Lung (tissue), 12 donors: ENCODE results near the gene PRDM5. TPM values are rescaled to one million over a fixed set of nuclear protein-coding genes. Genes with fewer than 3 reads are reported as not detected.

Source experiments
- ATAC-seq: fragments of 200-7000 bp; cut with Tn5 transposase; one replicate; pipeline ENCODE4 v1.9.1; 2020; ENCODE audit warnings: moderate number of reproducible peaks; ENCODE audit not compliant: insufficient read depth, low FRiP score
- DNase-seq, 3 donors: peaks; one replicate each; pipeline ENCODE4 v3.0.0-alpha.2; 2013 to 2017
- H3K27ac ChIP-seq, 2 donors: one replicate each; pipeline ENCODE4 v1.5.1; 2013; ENCODE audit warnings: mild to moderate bottlenecking in 2 of 2, moderate library complexity in 2 of 2, control low read depth in 1 of 2, inconsistent platforms in 1 of 2, low read depth in 1 of 2, low read length in 1 of 2
- H3K27me3 ChIP-seq, 3 donors: one replicate each; pipeline ENCODE4 v1.5.1; 2013; ENCODE audit warnings: low read length in 2 of 3; ENCODE audit not compliant: control insufficient read depth in 3 of 3, insufficient read depth in 3 of 3
- H3K36me3 ChIP-seq, 4 donors: one replicate each; pipeline ENCODE4 v1.5.1; 2013; ENCODE audit warnings: low read length in 4 of 4, mild to moderate bottlenecking in 1 of 4, moderate library complexity in 1 of 4; ENCODE audit not compliant: control insufficient read depth in 4 of 4, insufficient read depth in 4 of 4
- H3K4me1 ChIP-seq, 5 donors: one replicate each; pipeline ENCODE4 v1.5.1; 2013; ENCODE audit warnings: low read length in 5 of 5, mild to moderate bottlenecking in 2 of 5, moderate library complexity in 1 of 5; ENCODE audit not compliant: control insufficient read depth in 5 of 5, insufficient read depth in 5 of 5
- H3K4me3 ChIP-seq: one replicate; pipeline ENCODE4 v1.5.1; 2013; ENCODE audit warnings: mild to moderate bottlenecking, control low read depth, moderate library complexity
- H3K9ac ChIP-seq, 2 donors: one replicate each; pipeline ENCODE4 v1.5.1; 2013; ENCODE audit warnings: low read length in 2 of 2, control low read depth in 1 of 2; ENCODE audit not compliant: insufficient read depth in 1 of 2
- H3K9me3 ChIP-seq, 4 donors: one replicate each; pipeline ENCODE4 v1.5.1; 2013; ENCODE audit warnings: low read length in 3 of 4, mild to moderate bottlenecking in 1 of 4, moderate library complexity in 1 of 4; ENCODE audit not compliant: control insufficient read depth in 4 of 4, insufficient read depth in 3 of 4
- WGBS, 2 donors: extraction: QIAGEN DNeasy Blood & Tissue Kit; methylation state at CpG; one replicate each; pipeline ENCODE4 v1.1.7; 2013; 5-methylcytosine and 5-hydroxymethylcytosine counted together
- polyA plus RNA-seq, 2 donors: library from polyadenylated mRNA; stranded (reverse); fragments of 200-250 nt; gene quantifications; one replicate each; pipeline ENCODE4 v1.2.1, GENCODE V29; 2013
- total RNA-seq, 2 donors: library from RNA; depleted of rRNA in 1 of 2; stranded (reverse); fragments of >200 nt in 1 of 2; gene quantifications; one replicate each; pipeline ENCODE4 v1.2.1, GENCODE V29; 2014 to 2021
- TF ChIP-seq, protein P1 (sequence below): IDR thresholded peaks from 2 replicates; pipeline ENCODE4 v1.5.1; 2012; ENCODE audit warnings: mild to moderate bottlenecking; ENCODE audit errors: control extremely low read depth, extremely low read depth
- donor health status: control.
- donor health status: control.
- donor health status: Bipolar disorder and iron deficiency.
- donor health status: healthy.
- donor health status: DM: yes; HTN: yes; CAD: no.

The PRDM5 gene
- total and polyA plus RNA-seq, 4 donors: 3.0 to 57.6 (median 9.2) TPM

DNA sequence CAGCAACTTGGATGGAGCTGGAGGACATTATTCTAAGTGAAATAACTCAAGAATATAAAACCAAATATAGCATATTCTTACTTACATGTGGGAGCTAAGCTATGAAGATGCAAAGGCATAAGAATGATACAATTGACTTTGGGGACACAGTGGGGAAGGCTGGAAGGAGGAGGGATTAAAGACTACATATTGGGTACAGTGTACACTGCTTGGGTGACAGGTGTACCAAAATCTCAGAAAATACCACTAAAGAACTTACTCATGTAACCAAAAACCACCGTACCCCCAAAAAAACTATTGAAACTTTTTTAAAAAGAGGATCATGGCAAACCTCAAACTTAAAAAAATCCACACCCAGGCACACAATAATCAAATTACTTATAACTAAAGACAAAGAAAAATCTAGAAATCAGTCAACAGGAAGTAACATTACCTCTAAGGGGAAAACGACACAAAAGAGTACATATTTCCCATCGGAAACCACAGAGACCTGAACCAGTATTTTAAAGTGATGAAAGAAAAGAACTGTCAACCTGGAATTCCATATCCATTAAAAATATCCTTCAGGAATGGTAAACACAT, 241.8 kb downstream of the PRDM5 start:
- TF ChIP-seq, protein P1, sequence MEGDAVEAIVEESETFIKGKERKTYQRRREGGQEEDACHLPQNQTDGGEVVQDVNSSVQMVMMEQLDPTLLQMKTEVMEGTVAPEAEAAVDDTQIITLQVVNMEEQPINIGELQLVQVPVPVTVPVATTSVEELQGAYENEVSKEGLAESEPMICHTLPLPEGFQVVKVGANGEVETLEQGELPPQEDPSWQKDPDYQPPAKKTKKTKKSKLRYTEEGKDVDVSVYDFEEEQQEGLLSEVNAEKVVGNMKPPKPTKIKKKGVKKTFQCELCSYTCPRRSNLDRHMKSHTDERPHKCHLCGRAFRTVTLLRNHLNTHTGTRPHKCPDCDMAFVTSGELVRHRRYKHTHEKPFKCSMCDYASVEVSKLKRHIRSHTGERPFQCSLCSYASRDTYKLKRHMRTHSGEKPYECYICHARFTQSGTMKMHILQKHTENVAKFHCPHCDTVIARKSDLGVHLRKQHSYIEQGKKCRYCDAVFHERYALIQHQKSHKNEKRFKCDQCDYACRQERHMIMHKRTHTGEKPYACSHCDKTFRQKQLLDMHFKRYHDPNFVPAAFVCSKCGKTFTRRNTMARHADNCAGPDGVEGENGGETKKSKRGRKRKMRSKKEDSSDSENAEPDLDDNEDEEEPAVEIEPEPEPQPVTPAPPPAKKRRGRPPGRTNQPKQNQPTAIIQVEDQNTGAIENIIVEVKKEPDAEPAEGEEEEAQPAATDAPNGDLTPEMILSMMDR: no peak
- WGBS, 2 donors: 88% methylated on average over 3 of the region's 3 CpGs
- ATAC-seq (no peak), DNase-seq (no peak)
- Histone ChIP-seq H3K9ac (no peak overlapping the region), H3K27ac (no peak overlapping the region), H3K4me1 (peaks cover 0 to 2% (median 0%) of the 10 kb centered on the region in 5 donors), H3K4me3 (no peak overlapping the region), H3K27me3 (no peaks in the 10 kb centered on the region), H3K36me3 (no peaks in the 10 kb centered on the region), H3K9me3 (no peaks in the 10 kb centered on the region)

DNA sequence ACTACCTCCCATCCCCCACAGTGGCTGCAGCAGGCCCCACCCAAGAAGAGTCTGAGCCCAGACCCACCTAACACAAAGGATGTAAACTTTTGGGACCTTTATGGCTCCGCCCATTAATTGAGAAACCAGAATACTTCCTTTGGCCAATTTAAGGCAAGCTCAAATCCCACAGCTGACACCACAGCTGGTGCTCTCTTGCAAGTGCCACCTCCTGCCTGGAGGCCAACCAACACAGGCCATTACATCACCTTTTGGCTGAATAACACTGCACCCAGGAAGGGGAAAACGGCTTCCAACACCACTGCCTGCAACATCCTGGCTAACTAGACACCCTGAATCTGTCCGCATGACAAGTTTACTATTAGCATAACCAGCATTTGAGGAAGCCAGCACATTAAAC, 248.8 kb downstream of the PRDM5 start:
- ATAC-seq (no peak), DNase-seq (no peak)
- H3K9ac ChIP-seq: no peak overlapping the region
- no peaks in the 10 kb centered on the region for H3K27me3 ChIP-seq
- H3K4me3 ChIP-seq: no peak overlapping the region
- no peaks in the 10 kb centered on the region for H3K4me1 ChIP-seq
- H3K9me3 ChIP-seq: peaks cover 0 to 11% (median 3%) of the 10 kb centered on the region in 4 donors
- WGBS, 2 donors: 68 to 85% methylated on average over 3 of the region's 3 CpGs
- H3K27ac ChIP-seq: no peak overlapping the region
- TF ChIP-seq, protein P1: no peak
- peaks cover 0 to 3% (median 0%) of the 10 kb centered on the region in 4 donors for H3K36me3 ChIP-seq

DNA sequence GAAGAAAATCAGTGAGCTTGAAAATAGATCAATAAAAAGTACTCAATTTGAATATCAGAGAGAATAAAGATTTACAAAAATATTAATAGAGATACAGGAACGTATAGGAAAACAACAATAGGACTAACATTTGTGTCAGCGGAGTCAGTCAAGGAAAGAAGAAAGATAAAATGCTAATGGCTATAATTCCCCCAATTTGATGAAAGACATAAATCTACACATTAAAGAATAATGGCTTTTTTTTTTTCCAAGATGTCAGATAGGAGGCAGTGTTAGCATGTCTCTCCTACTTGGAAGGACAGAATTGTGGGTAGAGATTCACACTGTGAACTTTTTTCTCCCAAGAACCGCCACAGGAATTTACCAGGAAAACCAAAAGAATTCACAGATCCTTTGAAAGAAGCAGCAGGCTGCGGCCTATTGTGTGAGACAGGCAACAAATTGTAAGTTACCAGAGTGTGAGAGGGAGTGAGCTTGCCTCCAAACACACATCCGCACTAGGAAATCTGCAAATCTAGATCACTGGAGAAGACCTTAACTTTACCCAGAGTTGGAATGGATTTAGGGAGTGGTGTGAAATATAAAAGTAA, 249.9 kb downstream of the PRDM5 start:
- 93% methylated on average over 5 of the region's 5 CpGs for WGBS, 2 donors
- H3K36me3 ChIP-seq: peaks cover 0 to 3% (median 0%) of the 10 kb centered on the region in 4 donors
- no peak overlapping the region for H3K27ac ChIP-seq
- TF ChIP-seq, protein P1: no peak
- H3K4me3 ChIP-seq: no peak overlapping the region
- DNase-seq (no peak), ATAC-seq (no peak)
- H3K27me3 ChIP-seq: no peaks in the 10 kb centered on the region
- H3K4me1 ChIP-seq: no peaks in the 10 kb centered on the region
- no peak overlapping the region for H3K9ac ChIP-seq
- peaks cover 0 to 11% (median 3%) of the 10 kb centered on the region in 4 donors for H3K9me3 ChIP-seq
